CD4-positive, alpha-beta T cell treated with Interleukin-10 for 1 hour (primary cell): ENCODE results near the gene GPR78.

Experiments used
- DNase-seq: peaks from one replicate; pipeline ENCODE4 v3.0.0-alpha.2; 2020

Gene GPR78, protein sequence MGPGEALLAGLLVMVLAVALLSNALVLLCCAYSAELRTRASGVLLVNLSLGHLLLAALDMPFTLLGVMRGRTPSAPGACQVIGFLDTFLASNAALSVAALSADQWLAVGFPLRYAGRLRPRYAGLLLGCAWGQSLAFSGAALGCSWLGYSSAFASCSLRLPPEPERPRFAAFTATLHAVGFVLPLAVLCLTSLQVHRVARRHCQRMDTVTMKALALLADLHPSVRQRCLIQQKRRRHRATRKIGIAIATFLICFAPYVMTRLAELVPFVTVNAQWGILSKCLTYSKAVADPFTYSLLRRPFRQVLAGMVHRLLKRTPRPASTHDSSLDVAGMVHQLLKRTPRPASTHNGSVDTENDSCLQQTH

DNA sequence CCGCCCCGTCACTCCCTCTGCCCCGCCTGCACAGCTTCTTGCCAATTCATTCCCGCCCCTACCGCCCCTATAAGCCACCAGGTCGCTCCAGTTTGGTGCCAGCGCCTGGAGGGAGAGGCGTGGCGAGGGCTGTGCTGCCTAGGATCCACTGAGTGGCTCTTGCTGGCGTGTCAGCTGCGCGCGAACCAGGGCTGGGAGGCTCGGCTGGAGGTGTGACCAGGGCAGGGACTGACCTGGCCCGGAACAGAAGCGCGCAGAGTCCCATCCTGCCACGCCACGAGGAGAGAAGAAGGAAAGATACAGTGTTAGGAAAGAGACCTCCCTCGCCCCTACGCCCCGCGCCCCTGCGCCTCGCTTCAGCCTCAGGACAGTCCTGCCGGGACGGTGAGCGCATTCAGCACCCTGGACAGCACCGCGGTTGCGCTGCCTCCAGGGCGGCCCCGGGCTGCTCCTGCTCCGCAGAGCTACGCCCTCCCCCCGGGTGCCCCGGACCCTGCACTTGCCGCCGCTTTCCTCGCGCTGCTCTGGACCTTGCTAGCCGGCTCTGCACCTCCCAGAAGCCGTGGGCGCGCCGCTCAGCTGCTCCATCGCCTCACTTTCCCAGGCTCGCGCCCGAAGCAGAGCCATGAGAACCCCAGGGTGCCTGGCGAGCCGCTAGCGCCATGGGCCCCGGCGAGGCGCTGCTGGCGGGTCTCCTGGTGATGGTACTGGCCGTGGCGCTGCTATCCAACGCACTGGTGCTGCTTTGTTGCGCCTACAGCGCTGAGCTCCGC is at the start of gene GPR78:
TSS of gene GPR78 (plus strand) at position 72 of the 773 bp plus-strand sequence. CDS start at position 663, 591 bp downstream.
- DNase-seq, result no peak

DNA sequence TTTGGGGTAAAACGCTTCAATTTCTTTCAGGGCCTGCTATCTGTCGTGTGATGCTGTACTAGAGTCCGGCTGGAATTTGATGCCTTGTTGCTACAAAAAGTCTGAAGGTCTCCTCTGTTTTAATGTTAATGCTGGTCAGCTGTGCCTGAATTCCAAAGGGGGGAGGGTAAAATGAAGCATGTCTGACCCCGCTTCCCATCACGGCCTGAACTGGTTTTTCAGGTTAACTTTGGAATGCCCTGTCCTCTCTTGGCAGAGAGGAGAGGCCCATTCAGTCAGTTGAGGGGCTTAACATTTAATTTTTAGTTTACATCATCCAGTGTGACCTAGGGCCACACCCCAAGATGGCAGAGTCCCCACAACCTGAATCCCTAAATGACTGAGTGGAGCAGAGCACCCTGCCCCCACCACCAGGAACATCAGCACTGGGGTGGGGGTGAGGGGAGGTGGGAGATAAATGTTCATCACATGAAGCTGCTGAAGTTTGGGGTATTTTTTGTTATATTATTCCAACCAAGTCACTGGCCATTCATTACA is 47.9 kb upstream of the GPR78 start:
- no peak for DNase-seq

DNA sequence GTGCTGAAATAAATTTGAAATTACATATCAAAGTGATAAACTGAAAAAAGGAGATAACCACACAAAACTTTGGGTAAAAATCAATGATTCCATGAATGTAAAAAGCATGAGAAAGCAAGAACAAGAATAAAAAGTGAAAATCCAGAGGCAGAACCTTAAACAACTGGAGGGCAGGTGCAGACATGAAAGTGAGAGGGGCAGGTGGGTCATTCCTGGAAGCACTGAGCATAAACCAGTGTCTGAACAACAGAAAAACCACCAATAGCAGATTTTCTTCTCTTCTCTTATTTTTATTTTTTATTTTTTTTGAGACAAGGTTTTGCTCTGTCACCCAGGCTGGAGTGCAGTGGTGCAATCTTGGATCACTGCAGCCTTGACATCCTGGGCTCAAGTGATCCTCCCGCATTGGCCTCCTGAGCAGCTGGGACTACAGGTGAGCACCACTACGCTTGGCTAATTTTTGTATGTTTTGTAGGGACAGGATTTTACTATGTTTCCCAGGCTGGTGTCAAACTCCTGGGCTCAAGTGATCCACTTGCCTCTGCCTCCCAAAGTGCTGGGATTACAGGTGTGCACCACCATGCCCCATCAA is 46.8 kb upstream of the GPR78 start:
- no peak for DNase-seq

DNA sequence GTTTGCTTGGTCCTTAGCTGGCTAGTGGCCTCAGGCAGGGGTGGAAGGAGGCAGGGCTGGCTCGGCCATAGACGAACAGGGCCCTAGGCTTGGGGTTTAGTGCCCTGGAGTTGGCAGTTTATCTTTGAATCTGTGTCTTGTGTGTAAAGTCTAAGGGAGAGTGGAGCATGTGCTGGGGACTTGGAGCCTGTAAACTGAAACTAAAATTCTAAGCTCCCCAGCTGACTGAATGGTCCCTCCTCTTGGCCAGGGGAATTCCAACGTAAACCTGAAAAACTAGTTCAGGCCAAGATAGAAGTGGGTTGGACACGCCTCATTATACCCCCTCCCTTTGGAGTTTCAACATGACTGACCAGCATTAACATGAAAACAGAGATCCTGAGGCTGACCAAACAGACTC is 46.1 kb upstream of the GPR78 start:
- no peak for DNase-seq

DNA sequence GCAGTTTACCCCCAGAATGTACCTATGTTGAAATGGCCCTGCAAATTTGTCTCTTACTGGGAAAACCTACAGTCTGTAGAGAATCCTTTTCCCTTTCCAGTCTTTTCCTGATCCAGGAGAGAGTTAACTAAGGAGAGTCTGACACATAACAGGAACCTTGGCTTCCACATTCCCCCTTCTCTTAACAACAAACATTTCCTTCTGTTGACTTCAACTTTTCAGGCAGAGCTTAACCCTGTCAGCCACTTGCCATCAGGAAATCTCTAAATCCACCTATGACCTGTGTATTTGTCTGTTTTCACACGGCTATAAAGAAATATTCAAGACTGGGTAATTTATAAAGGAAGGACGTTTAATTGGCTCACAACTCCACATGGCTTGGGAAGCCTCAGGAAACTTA is 45.6 kb upstream of the GPR78 start:
- no peak for DNase-seq

DNA sequence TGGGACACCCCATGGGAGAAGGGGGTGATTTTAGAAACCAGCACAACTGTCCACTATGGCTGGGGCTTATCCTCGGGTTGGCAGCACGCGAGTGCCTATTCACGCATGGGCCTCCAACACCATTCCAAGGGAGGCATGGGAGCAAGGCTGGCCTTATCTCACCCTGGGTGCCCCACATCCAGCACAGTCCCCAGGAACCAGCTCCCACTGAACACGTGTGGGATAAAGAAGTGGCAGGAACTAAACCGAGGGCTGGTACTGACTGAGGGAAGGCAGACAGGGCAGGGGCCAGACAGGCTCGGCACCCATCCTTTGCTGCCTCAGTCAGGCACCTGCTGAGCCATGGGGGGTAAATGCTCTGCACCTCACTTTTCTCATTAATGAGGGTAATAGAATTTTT is 43.7 kb upstream of the GPR78 start:
- no peak for DNase-seq

DNA sequence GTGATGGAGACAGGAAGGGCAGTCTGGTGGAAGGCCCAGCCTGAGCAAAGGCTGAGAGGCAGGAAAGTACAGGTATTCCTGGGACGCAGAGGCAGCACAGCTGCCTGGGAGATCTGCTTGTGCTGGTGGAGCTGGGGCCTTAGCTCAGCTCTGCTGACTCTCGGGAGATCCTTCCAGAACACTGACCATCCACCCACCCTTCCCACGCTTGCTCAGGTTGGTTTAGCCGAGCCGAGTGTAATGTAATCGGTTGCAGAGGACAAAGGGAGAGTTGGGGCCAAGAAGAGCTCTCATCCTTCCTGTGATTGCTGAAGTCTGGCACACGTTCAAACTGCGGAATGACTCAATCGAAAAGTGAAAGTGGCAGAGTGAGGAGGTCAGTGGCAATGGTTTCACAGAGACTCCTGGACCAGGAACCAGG is 43.1 kb upstream of the GPR78 start:
- no peak for DNase-seq

DNA sequence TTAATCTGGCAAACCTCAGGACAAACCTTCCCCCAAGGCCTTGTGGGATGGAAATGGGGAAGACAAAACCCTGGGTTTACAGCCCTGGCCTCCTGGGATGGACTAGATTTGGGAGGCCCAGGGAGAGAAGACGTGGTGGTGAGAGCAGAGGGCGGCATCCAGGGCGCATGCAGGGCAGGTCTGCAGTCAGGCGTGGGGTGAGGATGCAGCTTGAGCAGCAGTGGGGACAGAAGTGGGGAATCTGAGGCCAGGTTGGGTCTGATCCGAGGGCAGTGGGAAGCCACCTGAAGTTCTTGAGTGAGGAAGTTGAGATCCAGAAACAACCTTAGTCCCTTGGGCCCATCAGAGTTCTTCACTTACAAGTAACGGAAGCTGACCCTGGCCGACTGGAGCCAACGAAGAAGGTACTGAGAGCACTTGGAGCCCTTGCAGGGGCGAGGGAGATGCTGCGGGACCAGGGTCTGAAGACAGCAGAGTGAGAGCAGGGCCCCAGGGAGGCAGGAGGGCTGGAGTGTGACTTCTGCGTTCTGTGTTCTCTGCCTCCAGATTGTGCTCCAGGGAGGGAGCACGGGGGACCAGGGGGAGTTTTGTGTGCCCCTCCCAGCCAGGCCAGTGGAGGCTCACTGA is 42.0 kb upstream of the GPR78 start:
- DNase-seq, result no peak

DNA sequence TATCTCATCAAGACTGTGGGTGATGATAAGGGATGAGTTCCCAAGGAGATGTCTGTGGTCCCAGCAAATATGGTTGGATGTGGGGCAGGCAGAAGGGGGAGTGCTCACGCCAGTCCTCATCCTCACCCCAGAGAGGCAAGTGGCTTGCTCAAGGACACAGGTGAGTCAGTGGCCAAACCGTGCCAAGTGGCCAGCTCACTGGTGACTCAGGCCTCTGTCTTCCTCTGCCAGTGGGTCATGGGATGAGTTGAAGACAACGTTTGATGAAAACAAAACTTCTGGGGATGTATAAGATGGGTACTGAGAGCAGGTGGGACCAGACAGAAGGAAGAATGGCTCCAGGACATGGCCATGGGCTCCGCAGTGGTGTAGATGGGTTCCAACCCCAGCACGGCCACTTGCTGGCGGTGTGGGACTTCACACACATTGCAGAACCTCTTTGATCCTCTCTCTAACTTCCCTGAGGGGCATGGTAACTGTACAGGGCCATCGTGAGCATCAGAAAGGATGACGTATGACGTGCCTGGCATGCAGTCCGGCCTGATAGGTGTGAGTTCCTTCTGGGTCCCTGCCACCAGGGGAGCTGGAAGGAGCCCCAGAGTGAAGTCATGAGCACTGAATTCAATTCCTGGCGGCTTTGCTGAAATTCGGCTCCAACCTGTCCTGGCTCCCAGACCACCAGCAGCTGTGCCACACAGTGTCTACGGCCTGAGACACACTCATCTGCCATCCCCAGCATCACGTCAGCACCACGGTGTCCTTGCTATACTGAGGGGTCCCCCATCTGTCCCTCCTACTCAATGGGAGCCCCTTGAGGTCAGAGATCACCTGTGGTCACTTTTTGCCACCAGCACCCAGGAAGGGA is 41.3 kb upstream of the GPR78 start:
- DNase-seq, result no peak

DNA sequence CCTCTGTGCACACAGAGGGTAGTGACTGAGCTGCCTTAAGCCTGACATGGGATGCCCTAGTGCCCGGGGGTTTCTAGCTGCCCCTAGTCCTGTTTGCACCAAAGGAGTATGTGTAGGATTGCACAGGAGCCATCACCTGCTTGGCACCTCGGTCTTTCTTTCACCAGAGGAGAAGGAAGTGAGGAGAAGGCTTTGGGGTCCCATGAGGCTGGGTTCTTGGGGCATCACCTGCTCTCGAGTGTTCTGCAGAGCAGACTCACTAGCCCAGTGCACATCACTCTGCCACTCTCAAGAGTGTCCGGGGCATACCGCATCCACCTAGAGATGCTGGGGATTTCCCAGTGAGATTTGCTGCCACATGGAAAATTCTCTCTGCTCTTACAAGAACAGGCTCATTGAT is 40.5 kb upstream of the GPR78 start:
- no peak for DNase-seq

DNA sequence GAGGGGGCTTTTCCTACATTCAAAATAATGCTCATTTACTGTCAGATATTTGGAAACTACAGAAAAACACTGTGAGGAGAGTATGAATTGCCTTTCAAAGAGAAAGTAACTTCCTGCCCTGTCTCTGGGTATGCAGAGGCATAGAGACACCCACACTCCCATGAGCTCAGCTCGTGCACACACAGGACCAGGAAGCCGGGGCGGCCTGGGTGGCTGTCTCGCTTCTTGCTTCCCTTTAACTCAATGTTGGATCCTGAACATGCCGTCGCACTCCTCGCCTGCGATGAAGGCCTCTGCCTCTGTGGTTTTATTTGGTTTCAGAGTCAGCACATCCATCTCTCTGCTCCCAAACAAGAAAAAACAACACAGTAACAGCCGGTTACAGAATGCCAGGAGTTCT is 40.1 kb upstream of the GPR78 start:
- DNase-seq, result no peak

DNA sequence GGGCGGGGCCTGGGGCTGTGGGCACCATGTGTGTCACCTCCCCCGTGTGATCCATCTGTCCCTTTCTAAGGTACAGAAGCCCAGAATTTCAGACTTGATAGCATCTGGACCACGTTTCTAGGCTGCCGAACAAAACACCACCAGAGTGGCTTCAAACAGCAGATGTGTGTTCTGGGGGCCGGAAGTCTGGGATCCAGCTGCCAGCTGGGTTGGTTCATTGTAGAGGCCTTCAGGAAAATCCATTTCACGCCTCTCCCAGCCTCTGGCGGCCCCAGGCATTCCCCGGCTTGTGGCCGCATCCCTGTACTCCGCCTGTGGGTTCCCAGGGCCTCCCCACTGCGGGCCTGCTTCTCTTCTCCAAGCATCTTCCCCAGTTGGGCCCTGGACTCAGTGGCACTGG is 39.6 kb upstream of the GPR78 start:
- DNase-seq, result no peak

DNA sequence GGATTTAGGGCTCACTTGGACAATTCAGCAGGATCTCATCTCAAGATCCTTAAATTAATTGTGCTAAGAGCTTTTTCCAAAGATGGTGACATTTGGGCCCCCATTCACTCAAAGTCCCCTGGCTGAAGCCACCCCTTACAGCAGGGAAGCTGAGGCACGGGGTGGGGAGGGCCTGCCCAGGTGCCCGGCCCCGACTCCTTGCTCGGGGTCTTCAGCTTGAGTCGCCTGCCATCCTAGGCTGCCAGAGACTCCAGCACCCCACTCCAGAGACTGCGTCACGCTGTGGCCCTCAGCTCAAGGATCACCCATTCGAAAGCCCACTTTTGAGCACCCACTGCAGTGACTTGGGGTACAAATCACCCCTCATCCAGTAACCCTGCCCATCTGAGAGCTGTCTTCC is 39.2 kb upstream of the GPR78 start:
- DNase-seq, result no peak

DNA sequence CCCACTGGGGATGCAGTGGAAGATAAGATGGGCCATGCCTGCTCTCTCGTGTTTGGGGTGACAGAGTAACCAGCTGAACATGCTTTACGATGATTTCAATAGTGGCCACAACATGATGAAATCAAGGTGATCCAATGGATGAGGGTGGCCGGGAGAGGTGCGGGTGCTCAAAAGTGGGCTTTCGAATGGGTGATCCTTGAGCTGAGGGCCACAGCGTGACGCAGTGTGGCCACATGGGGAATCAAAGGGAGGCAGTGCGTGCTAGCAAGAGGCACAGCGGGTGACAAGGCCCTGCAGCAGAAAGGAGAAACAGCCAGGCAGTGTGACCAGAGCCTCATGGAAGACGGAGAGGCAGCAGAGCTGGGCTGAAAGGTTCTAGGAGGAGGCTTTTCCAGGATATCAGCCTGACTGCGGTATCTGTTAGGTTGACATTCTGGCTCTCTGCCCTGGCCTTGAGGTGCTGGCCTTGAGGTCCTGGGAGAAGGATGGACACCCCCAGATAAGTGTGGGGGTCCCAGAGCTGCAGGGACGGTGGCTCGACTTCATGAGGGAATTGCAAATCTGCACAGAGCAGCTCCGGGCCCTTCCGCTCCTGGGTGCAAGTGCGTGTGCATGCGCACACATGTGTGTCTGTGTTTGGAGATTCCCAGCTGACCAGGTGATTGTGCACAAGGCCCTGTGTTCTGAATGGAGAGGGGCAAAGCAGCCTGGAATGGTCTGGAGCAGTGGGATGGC is 38.0 kb upstream of the GPR78 start:
- DNase-seq, result no peak

DNA sequence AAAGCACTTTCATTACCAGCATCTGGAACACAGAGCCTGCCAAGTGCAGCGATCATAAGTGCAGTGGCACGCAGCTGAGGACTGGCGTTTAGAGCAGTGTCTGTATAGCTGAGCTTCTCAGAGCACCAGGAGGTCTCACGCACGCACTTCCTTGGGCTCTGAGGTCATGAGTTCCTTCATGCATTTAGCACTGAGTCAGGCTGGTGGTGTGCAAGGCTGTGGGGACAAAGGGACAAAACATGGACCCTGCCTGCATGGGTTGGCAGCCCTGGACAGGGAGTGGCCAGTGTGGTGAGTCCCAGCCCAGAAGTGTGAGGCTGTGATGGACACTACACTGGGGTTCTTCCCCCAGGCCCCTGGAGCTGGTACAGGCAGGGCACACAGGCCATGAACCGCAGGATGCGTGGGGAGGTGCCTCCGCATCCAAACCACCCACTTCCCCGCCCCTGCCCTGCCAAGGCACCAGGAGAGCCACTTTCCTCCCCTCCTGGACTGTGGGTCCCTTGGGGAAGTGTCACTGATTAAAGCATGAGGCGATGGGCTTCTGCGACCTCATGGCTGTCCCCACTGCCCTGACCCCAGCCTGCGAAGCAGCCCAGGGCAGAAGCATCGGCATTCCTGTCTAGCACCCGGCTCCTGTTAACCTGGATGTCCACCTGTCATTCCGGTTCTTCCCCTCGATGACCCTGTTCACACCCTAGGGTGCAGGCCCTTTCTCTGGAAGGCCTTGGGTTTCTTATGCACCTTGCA is 37.2 kb upstream of the GPR78 start:
- DNase-seq, result no peak

DNA sequence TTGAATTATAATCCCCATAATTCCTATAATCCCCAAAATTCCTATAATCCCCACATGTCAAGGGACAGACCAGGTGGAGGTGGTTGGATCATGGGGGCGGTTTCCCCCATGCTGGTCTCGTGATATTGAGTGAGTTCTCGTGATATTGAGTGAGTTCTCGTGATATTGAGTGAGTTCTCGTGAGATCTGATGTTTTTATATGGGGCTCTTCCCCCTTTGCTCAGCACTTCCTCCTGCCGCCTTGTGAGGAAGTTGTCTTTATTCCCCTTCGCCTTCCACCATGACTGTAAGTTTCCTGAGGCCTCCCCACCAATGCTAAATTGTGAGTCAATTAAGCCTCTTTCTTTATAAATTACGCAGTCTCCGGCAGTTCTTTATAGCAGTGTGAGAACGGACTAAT is 36.6 kb upstream of the GPR78 start:
- DNase-seq, result no peak

DNA sequence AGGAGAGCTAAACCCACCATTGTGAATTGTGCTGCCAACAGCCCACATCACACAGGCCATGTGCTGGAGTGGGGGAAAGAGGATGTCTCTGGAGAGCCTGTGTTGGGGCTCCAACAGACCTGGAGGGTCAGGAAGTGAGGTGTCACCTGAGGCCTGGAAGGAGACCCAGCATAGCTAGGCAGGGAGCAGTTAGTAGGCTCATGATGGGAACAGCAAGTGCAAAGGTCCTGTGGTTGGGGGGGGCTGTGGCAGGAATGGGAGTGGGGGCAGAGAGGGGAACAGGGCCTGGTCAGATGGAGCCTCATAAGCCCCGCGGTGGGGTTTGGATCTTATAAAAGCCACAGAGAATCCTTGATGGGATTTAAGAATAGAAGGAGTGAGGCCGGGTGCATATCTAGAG is 35.9 kb upstream of the GPR78 start:
- DNase-seq, result no peak

DNA sequence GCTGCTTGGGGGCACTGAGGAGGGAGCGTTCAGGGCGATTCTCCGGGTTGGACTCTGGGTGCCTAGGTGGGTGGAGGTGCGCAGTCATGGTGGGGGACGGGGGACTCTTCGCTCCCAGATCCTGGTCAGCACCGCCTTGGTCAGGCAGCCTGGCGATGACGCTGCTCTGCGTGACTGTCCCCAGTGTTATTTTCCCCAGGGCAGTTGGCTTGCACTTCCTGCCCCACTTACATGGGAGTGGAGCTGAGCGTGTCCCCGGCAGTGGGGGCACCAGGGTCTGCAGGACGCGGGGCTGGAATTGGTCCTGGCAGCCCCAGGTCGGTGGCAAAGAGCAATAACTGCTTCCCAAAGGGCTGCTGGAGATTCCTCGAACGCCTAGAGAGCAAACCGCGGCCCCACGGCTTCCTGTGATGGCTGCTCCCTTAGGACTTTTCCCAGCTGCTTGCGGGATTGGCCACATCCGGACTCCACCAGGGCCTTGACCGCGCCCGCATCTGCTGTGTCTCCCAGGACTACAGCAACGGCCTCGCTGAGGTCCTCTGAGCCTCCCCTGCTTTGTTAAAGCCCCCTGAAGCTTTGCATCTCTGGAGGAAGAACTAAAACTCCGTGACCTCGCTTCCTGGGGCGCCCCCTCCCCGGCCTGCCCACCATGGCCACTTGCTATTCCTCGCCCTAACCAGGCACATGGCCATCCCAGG is 35.3 kb upstream of the GPR78 start:
- no peak for DNase-seq

DNA sequence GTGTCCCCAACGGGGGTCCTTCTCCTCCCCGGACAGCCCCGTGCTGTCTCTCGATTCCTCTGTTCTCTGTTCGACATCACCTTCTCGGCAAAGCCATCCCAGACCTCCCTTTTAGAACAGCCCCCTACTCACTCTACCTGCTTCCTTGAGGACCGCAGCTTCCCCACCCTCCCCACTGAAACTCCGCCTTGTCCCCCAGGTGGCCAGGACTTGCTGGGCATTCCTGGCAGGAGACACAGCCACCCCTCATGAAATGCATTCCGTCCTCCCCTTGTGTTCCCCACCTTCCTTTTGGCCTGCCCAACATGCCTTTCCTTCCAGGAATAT is 34.8 kb upstream of the GPR78 start:
- DNase-seq, result no peak

DNA sequence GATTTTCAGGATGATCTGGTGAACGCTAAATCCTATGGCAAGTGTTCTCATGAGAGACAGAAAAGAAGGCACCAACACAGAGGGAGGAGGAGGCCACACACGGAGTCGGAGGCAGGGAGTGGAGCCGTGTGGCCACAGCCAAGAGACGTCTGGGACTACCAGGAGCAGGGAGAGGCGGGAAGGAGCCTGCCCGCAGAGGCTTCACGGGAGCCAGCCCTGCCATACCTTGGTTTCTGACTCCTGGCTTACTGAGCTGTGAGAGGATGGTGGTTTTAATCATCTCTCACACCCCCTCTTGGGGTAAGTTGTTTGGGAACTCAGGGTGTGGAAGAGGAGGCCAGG is 33.5 kb upstream of the GPR78 start:
- no peak for DNase-seq
